GM12878 (cell line): Measurements from ENCODE around the gene POLR1F. TPM values are rescaled to one million over a fixed set of nuclear protein-coding genes. Genes with fewer than 3 reads are reported as not detected.

ENCODE experiments used
- ATAC-seq: fragments of 200-7000 bp; cut with Tn5 transposase; 3 replicates; pipeline ENCODE4 v1.9.1; 2020; ENCODE audit warnings: mild to moderate bottlenecking, moderate library complexity
- BruUV-seq: library from RNA; stranded (reverse); fragments of 400-500 nt; replicated peaks from 2 replicates; lab custom pipeline; 2021; lab: Mats Ljungman, UMichigan
- CTCF ChIA-PET: fragments of 300-600 bp; sonication (Branson Sonifier 250); formaldehyde crosslinking; extraction: SDS; loops from one replicate; lab custom pipeline; 2021; ENCODE audit warnings: inconsistent platforms; lab: Yijun Ruan, JAX
- POLR2A ChIA-PET: fragments of 350-600 bp; formaldehyde crosslinking; extraction: SDS; loops from one replicate; lab custom pipeline; 2021; ENCODE audit warnings: inconsistent platforms; lab: Charles Lee
- RAD21 ChIA-PET: fragments of 300-600 bp; sonication (Branson Sonifier 250); formaldehyde crosslinking; loops from one replicate; lab custom pipeline; 2023; ENCODE audit warnings: antibody characterized with exemption; ENCODE audit not compliant: unreplicated experiment; lab: Charles Lee
- SMC1A ChIA-PET: fragments of 300-600 bp; sonication (Branson Sonifier 250); formaldehyde crosslinking; loops from one replicate; lab custom pipeline; 2023; ENCODE audit not compliant: unreplicated experiment, uncharacterized antibody; lab: Charles Lee
- DNase-seq: peaks from one replicate; pipeline ENCODE4 v3.0.0-alpha.2; 2011; ENCODE audit warnings: low read depth, low spot score
- FAIRE-seq: peaks from 3 replicates; lab custom pipeline; 2011; peaks lifted over from hg19 to GRCh38; lab: Jason Lieb, UNC
- H2AFZ ChIP-seq: 2 replicates; pipeline ENCODE4 v1.6.0; 2011; ENCODE audit warnings: low read depth, low read length, control low read depth; ENCODE audit not compliant: control insufficient read depth
- H3K27ac ChIP-seq: 2 replicates; pipeline ENCODE4 v1.5.1; 2011; ENCODE audit warnings: control low read depth; ENCODE audit not compliant: control insufficient read depth, insufficient read depth
- H3K27me3 ChIP-seq, 2 experiments: replicated peaks in 1 of 2; 2 replicates each; pipeline versions ENCODE4 v1.6.0 to v1.6.1; 2011; ENCODE audit warnings: low read length in 1 of 2; ENCODE audit not compliant: control insufficient read depth in 2 of 2, insufficient read depth in 2 of 2
- H3K36me3 ChIP-seq, 2 experiments: 2 replicates each; pipeline ENCODE4 v1.5.1; 2011; ENCODE audit warnings: low read length in 1 of 2; ENCODE audit not compliant: control insufficient read depth in 2 of 2, insufficient read depth in 2 of 2
- H3K4me1 ChIP-seq: 2 replicates; pipeline ENCODE4 v1.6.1; 2011; ENCODE audit warnings: mild to moderate bottlenecking, low read length, moderate library complexity, mixed read lengths; ENCODE audit not compliant: control insufficient read depth, insufficient read depth
- H3K4me2 ChIP-seq: 2 replicates; pipeline ENCODE4 v1.6.0; 2011; ENCODE audit warnings: control low read depth; ENCODE audit not compliant: control insufficient read depth, insufficient read depth
- H3K4me3 ChIP-seq: fragments of 200-600 bp; sonication (generic); 2 replicates; pipeline ENCODE4 v1.5.1; 2016
- H3K79me2 ChIP-seq: 2 replicates; pipeline ENCODE4 v1.6.0; 2011; ENCODE audit warnings: low read length; ENCODE audit not compliant: control insufficient read depth, insufficient read depth
- H3K9ac ChIP-seq: 2 replicates; pipeline ENCODE4 v1.8.0; 2011; ENCODE audit warnings: low read length, control low read depth, mixed read lengths; ENCODE audit not compliant: control insufficient read depth, insufficient read depth
- H3K9me3 ChIP-seq: replicated peaks from 3 replicates; pipeline ENCODE4 v1.5.1; 2011; ENCODE audit warnings: mild to moderate bottlenecking, low read length; ENCODE audit not compliant: control insufficient read depth, insufficient read depth
- H4K20me1 ChIP-seq: 2 replicates; pipeline ENCODE4 v1.6.0; 2011; ENCODE audit not compliant: control insufficient read depth, insufficient read depth
- ASH2L ChIP-seq: fragments of 300-600, 200-600 bp; sonication (generic); IDR thresholded peaks from 2 replicates; pipeline ENCODE4 v1.6.1; 2017; ENCODE audit warnings: low read depth, mild to moderate bottlenecking, borderline replicate concordance
- ATF2 ChIP-seq: IDR thresholded peaks from 2 replicates; pipeline ENCODE4 v1.6.1; 2012; ENCODE audit warnings: low read length, inconsistent platforms
- CHD4 ChIP-seq: fragments of 200-600 bp; sonication (generic); IDR thresholded peaks from 2 replicates; pipeline ENCODE4 v1.6.1; 2016; ENCODE audit warnings: mild to moderate bottlenecking
- ESRRA ChIP-seq: IDR thresholded peaks from 2 replicates; pipeline ENCODE4 v1.6.1; 2012; ENCODE audit warnings: mild to moderate bottlenecking, low read length, improper control_type of control experiment
- ETV6 ChIP-seq, 2 experiments: fragments of 450-650 bp in 1 of 2; IDR thresholded peaks in 1 of 2; conservative IDR thresholded peaks in 1 of 2; 2 replicates each; pipeline ENCODE4 v1.6.1; 2014; ENCODE audit warnings: antibody characterized with exemption in 1 of 2, borderline replicate concordance in 1 of 2, low read depth in 1 of 2, mild to moderate bottlenecking in 1 of 2, moderate library complexity in 1 of 2
- FOS ChIP-seq: IDR thresholded peaks from 3 replicates; pipeline ENCODE4 v1.6.1; 2011; ENCODE audit warnings: borderline replicate concordance; ENCODE audit not compliant: insufficient read length; ENCODE audit errors: extremely low read depth
- FOXK2 ChIP-seq: fragments of 450-650 bp; IDR thresholded peaks from 2 replicates; pipeline ENCODE4 v1.6.1; 2017; ENCODE audit warnings: mild to moderate bottlenecking, moderate library complexity
- HCFC1 ChIP-seq: fragments of 150-350 bp; IDR thresholded peaks from 2 replicates; pipeline ENCODE4 v1.6.1; 2014; ENCODE audit warnings: low read length
- IKZF2 ChIP-seq, 2 experiments: fragments of 450-650 bp; IDR thresholded peaks; 2 replicates each; pipeline ENCODE4 v1.6.1; 2017; ENCODE audit warnings: mild to moderate bottlenecking in 2 of 2, moderate library complexity in 2 of 2
- IRF4 ChIP-seq: IDR thresholded peaks from 2 replicates; pipeline ENCODE4 v1.6.1; 2011; ENCODE audit warnings: low read depth, low read length
- RUNX3 ChIP-seq: IDR thresholded peaks from 2 replicates; pipeline ENCODE4 v1.6.1; 2012; ENCODE audit warnings: low read length, inconsistent platforms
- SIN3A ChIP-seq: IDR thresholded peaks from 2 replicates; pipeline ENCODE4 v1.6.1; 2012; ENCODE audit warnings: low read depth, low read length, improper control_type of control experiment
- SMAD1 ChIP-seq: fragments of 450-650 bp; IDR thresholded peaks from 2 replicates; pipeline ENCODE4 v1.6.1; 2018; ENCODE audit warnings: mild to moderate bottlenecking, low read depth; ENCODE audit not compliant: partially characterized antibody
- TBL1XR1 ChIP-seq: IDR thresholded peaks from 2 replicates; pipeline ENCODE4 v1.6.1; 2012; ENCODE audit warnings: low read depth, low read length, improper control_type of control experiment
- TCF3 ChIP-seq: IDR thresholded peaks from 2 replicates; pipeline ENCODE4 v1.6.1; 2012; ENCODE audit warnings: low read depth, mild to moderate bottlenecking, low read length, borderline replicate concordance; ENCODE audit not compliant: insufficient read depth
- WGBS: methylation state at CpG from one replicate; pipeline ENCODE4 v1.1.6; 2016; ENCODE audit warnings: low lambda C conversion rate; ENCODE audit not compliant: insufficient replicate concordance, insufficient coverage; ENCODE audit errors: missing lambda C conversion rate; 5-methylcytosine and 5-hydroxymethylcytosine counted together
- in situ Hi-C: fragments of 300-500 bp; cut with MboI; formaldehyde crosslinking; loops from 9 replicates; pipeline ENCODE4 v1.14.3; 2018; ENCODE audit warnings: mixed read lengths
- intact Hi-C: fragments of 100-400 bp; cut with micrococcal nuclease; formaldehyde crosslinking; loops from one replicate; pipeline ENCODE4 v1.14.2; 2022; ENCODE audit not compliant: unreplicated experiment
- polyA plus RNA-seq, 11 experiments: library from polyadenylated mRNA; depleted of rRNA in 4 of 11; unstranded in 6 of 11; stranded (reverse) in 5 of 11; fragments of >200 nt; fragmentation: Nextera tagmentation in 4 of 11; fragmentation: Illumina TruSeq in 1 of 11; extraction: Ambion mirVana in 4 of 11; extraction: Trizol in 1 of 11; gene quantifications; 1 replicate in 1 of 11; 2 replicates in 10 of 11; pipeline versions ENCODE4 v1.2.1 to v1.2.3, GENCODE V29; 2011 to 2016; ENCODE audit warnings: inconsistent platforms in 2 of 11, missing spikeins in 2 of 11, low read depth in 1 of 11
- total RNA-seq, 4 experiments: library from RNA; depleted of rRNA in 3 of 4; stranded (reverse); fragments of >200 nt in 3 of 4; fragmentation: Illumina TruSeq in 1 of 4; extraction: Trizol in 1 of 4; gene quantifications; 2 replicates each; pipeline versions ENCODE4 v1.2.1 to v1.2.3, GENCODE V29; 2013 to 2021
- TF ChIP-seq, protein P1 (sequence below): IDR thresholded peaks from 2 replicates; pipeline ENCODE4 v1.6.1; 2012; ENCODE audit warnings: low read depth, low read length, improper control_type of control experiment

The POLR1F gene
- total and polyA plus RNA-seq, 10 of the 15 experiments (the other 5 are each of a cell fraction or from before 2014, with no cell fraction given): 16.9 to 129 (median 29.7) TPM

- H3K9me3 ChIP-seq: no peaks in the 10 kb centered on the region
- no peak for TF ChIP-seq CHD4
- no peak for TF ChIP-seq IRF4
- TF ChIP-seq ASH2L: no peak
- no peak for TF ChIP-seq TBL1XR1
- no peak for TF ChIP-seq FOXK2
- no peak for TF ChIP-seq TCF3
- TF ChIP-seq IKZF2 (IDR thresholded peaks at IDR 0.05): no peak
- no peak for TF ChIP-seq HCFC1
- no peak for TF ChIP-seq ESRRA
- TF ChIP-seq, all 136 proteins: peak for 0
- DNase-seq: no peak
- Histone ChIP-seq H3K4me3 (no peak overlapping the region), H3K79me2 (no peaks in the 10 kb centered on the region), H3K27ac (no peak overlapping the region), H4K20me1 (no peaks in the 10 kb centered on the region), H3K4me2 (no peak overlapping the region), H3K4me1 (no peaks in the 10 kb centered on the region), H2AFZ (no peak overlapping the region), H3K36me3 (no peaks in the 10 kb centered on the region), H3K27me3 (no peaks in the 10 kb centered on the region), H3K9ac (no peak overlapping the region)
- SMC1A ChIA-PET: no interaction called here
- in situ Hi-C loops (no loop called here), intact Hi-C loops (no loop called here)
- CTCF ChIA-PET: interaction anchor here (0.9 kb wide), 1 partner anchor 192 kb away, joined by 3 read pairs; no protein-coding TSS in a partner anchor
- POLR2A ChIA-PET: no interaction called here
- FAIRE-seq: no peak
- RAD21 ChIA-PET: no interaction called here
- no peak for ATAC-seq
- WGBS: 76% methylated on average over 5 of the region's 5 CpGs
- no TSS peak for BruUV-seq
Observed at GRCh38 chr7:19681596-19681995, 27.2 kb downstream of the POLR1F start.

DNA sequence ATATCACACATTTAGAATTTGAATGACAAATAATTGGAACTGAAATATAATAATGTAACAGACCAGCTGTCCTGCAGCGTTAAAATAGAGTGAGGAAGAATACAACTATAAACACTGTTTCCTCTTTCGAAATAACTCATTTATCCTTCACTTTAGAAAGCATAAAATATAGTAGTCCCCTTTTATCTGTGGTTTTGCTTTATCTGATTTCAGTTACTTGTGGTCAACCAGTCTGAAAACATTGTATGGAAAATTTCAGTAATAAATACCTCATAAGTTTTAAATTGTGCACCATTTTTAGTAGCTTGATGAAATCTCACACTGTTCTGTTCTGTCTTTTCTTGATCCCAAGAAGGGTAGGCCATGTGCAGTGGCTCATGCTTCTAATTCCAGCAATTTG lies 31.7 kb downstream of the POLR1F start:
- H4K20me1 ChIP-seq: no peaks in the 10 kb centered on the region
- H3K9ac ChIP-seq: no peak overlapping the region
- POLR2A ChIA-PET: no interaction called here
- no peak overlapping the region for H3K27ac ChIP-seq
- H3K4me3 ChIP-seq: no peak overlapping the region
- ATAC-seq: peak; percentile 66
- FAIRE-seq: no peak
- in situ Hi-C loops (no loop called here), intact Hi-C loops (no loop called here)
- no peak for DNase-seq
- no peaks in the 10 kb centered on the region for H3K27me3 ChIP-seq
- no peak overlapping the region for H2AFZ ChIP-seq
- BruUV-seq: no TSS peak
- WGBS: 12% methylated on average over 2 of the region's 2 CpGs
- H3K36me3 ChIP-seq: no peaks in the 10 kb centered on the region
- CTCF ChIA-PET: interaction anchor here (1.0 to 1.6 kb wide), 2 partner anchors 21 kb away, joined by 3 read pairs; no protein-coding TSS in a partner anchor
- RAD21 ChIA-PET: no interaction called here
- H3K4me1 ChIP-seq: no peaks in the 10 kb centered on the region
- SMC1A ChIA-PET: no interaction called here
- H3K79me2 ChIP-seq: no peaks in the 10 kb centered on the region
- no peaks in the 10 kb centered on the region for H3K9me3 ChIP-seq
- H3K4me2 ChIP-seq: no peak overlapping the region
- TF ChIP-seq, protein P1, sequence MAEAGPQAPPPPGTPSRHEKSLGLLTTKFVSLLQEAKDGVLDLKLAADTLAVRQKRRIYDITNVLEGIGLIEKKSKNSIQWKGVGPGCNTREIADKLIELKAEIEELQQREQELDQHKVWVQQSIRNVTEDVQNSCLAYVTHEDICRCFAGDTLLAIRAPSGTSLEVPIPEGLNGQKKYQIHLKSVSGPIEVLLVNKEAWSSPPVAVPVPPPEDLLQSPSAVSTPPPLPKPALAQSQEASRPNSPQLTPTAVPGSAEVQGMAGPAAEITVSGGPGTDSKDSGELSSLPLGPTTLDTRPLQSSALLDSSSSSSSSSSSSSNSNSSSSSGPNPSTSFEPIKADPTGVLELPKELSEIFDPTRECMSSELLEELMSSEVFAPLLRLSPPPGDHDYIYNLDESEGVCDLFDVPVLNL: no peak
- TF ChIP-seq IKZF2 (IDR thresholded peaks at IDR 0.05): peak; percentile 31; a peak in 2 of 4 replicates
- TF ChIP-seq SIN3A: no peak
- no peak for TF ChIP-seq ATF2
- TF ChIP-seq SMAD1: no peak
- TF ChIP-seq FOS: no peak
- TF ChIP-seq RUNX3: peak; percentile 75
- TF ChIP-seq ETV6 (conservative IDR thresholded peaks at IDR 0.05 in 1 of 2, IDR thresholded peaks at IDR 0.05 in 1 of 2; ENCODE audit: borderline replicate concordance in 1 of 2, low read depth in 1 of 2): peak in 1 of 2 experiments; percentile 27; a peak in 1 of 4 replicates
